T-helper 2 cell treated with Interferon-gamma antibody and Interleukin-4, amounts not matched to agents 5 μg/mL and 100 μg/mL, for 36 hours (primary cell): ENCODE results near the gene H2BK1.

ENCODE experiments used
- DNase-seq: peaks from one replicate; pipeline ENCODE4 v3.0.0; 2021; ENCODE audit warnings: low spot score
- H3K27ac Mint-ChIP-seq: one replicate; pipeline ENCODE4 v1.8.0; 2021; ENCODE audit warnings: mild to moderate bottlenecking, mixed read lengths
- H3K27me3 Mint-ChIP-seq: one replicate; pipeline ENCODE4 v1.8.0; 2021; ENCODE audit warnings: low read depth, mixed read lengths
- H3K36me3 Mint-ChIP-seq: one replicate; pipeline ENCODE4 v1.8.0; 2021; ENCODE audit warnings: low read depth, mixed read lengths
- H3K4me1 Mint-ChIP-seq: one replicate; pipeline ENCODE4 v1.8.0; 2021; ENCODE audit warnings: low read depth, mixed read lengths
- H3K4me3 Mint-ChIP-seq: one replicate; pipeline ENCODE4 v1.8.0; 2022; ENCODE audit warnings: mild to moderate bottlenecking, moderate library complexity, mixed read lengths
- H3K9me3 Mint-ChIP-seq: one replicate; pipeline ENCODE4 v1.8.0; 2021; ENCODE audit warnings: mixed read lengths

The H2BK1 gene

GRCh38 chr7:151241755-151242096, 31.4 kb upstream of the H2BK1 start:
- H3K27ac Mint-ChIP-seq = no peak overlapping the region
- H3K36me3 Mint-ChIP-seq = peaks cover 7% of the 10 kb centered on the region
- H3K4me1 Mint-ChIP-seq = peaks cover 26% of the 10 kb centered on the region
- H3K9me3 Mint-ChIP-seq = no peaks in the 10 kb centered on the region
- H3K27me3 Mint-ChIP-seq = peaks cover 17% of the 10 kb centered on the region
- H3K4me3 Mint-ChIP-seq = no peak overlapping the region
- DNase-seq = no peak

- Mint-ChIP-seq H3K4me3 (no peak overlapping the region), H3K27ac (no peak overlapping the region), H3K4me1 (peaks cover 24% of the 10 kb centered on the region), H3K9me3 (no peaks in the 10 kb centered on the region), H3K36me3 (peaks cover 7% of the 10 kb centered on the region), H3K27me3 (peaks cover 11% of the 10 kb centered on the region)
- no peak for DNase-seq
Observed at GRCh38 chr7:151240942-151241754, 30.9 kb upstream of the H2BK1 start.

GRCh38 chr7:151240536-151240935, 30.2 kb upstream of the H2BK1 start:
- Mint-ChIP-seq H3K9me3 (no peaks in the 10 kb centered on the region), H3K4me1 (peaks cover 21% of the 10 kb centered on the region), H3K27me3 (peaks cover 7% of the 10 kb centered on the region), H3K36me3 (peaks cover 7% of the 10 kb centered on the region), H3K4me3 (no peak overlapping the region), H3K27ac (no peak overlapping the region)
- DNase-seq = no peak

- Mint-ChIP-seq H3K27me3 (peaks cover 6% of the 10 kb centered on the region), H3K27ac (no peak overlapping the region), H3K4me1 (peaks cover 20% of the 10 kb centered on the region), H3K36me3 (peaks cover 10% of the 10 kb centered on the region), H3K4me3 (no peak overlapping the region), H3K9me3 (no peaks in the 10 kb centered on the region)
- DNase-seq = no peak
Observed at GRCh38 chr7:151239837-151240459, 29.7 kb upstream of the H2BK1 start.

GRCh38 chr7:151238924-151239836, 28.9 kb upstream of the H2BK1 start:
- no peak overlapping the region for H3K27ac Mint-ChIP-seq
- no peak overlapping the region for H3K4me3 Mint-ChIP-seq
- no peaks in the 10 kb centered on the region for H3K27me3 Mint-ChIP-seq
- DNase-seq = no peak
- no peaks in the 10 kb centered on the region for H3K9me3 Mint-ChIP-seq
- H3K4me1 Mint-ChIP-seq = peaks cover 16% of the 10 kb centered on the region
- peaks cover 15% of the 10 kb centered on the region for H3K36me3 Mint-ChIP-seq

- H3K27me3 Mint-ChIP-seq = no peaks in the 10 kb centered on the region
- no peak overlapping the region for H3K4me3 Mint-ChIP-seq
- DNase-seq = no peak
- peaks cover 18% of the 10 kb centered on the region for H3K36me3 Mint-ChIP-seq
- peaks cover 14% of the 10 kb centered on the region for H3K4me1 Mint-ChIP-seq
- H3K9me3 Mint-ChIP-seq = no peaks in the 10 kb centered on the region
- no peak overlapping the region for H3K27ac Mint-ChIP-seq
Observed at GRCh38 chr7:151238190-151238810, 28.0 kb upstream of the H2BK1 start.

- Mint-ChIP-seq H3K27ac (no peak overlapping the region), H3K4me1 (peaks cover 8% of the 10 kb centered on the region), H3K9me3 (no peaks in the 10 kb centered on the region), H3K4me3 (no peak overlapping the region), H3K27me3 (no peaks in the 10 kb centered on the region), H3K36me3 (peaks cover 20% of the 10 kb centered on the region)
- DNase-seq = no peak
Observed at GRCh38 chr7:151237244-151238189, 27.2 kb upstream of the H2BK1 start.

GRCh38 chr7:151236406-151236805, 26.1 kb upstream of the H2BK1 start:
- Mint-ChIP-seq H3K4me1 (peaks cover 16% of the 10 kb centered on the region), H3K4me3 (no peak overlapping the region), H3K36me3 (peaks cover 20% of the 10 kb centered on the region), H3K27ac (no peak overlapping the region), H3K27me3 (no peaks in the 10 kb centered on the region), H3K9me3 (no peaks in the 10 kb centered on the region)
- DNase-seq = no peak

GRCh38 chr7:151235091-151235787, 25.0 kb upstream of the H2BK1 start:
- Mint-ChIP-seq H3K4me3 (no peak overlapping the region), H3K9me3 (no peaks in the 10 kb centered on the region), H3K27me3 (peaks cover 1% of the 10 kb centered on the region), H3K4me1 (peaks cover 18% of the 10 kb centered on the region), H3K27ac (no peak overlapping the region), H3K36me3 (peaks cover 20% of the 10 kb centered on the region)
- no peak for DNase-seq

GRCh38 chr7:151233804-151234203, 23.5 kb upstream of the H2BK1 start:
- peaks cover 18% of the 10 kb centered on the region for H3K36me3 Mint-ChIP-seq
- peak overlapping the region; percentile 97 for H3K4me3 Mint-ChIP-seq
- peak overlapping the region; percentile 97 for H3K27ac Mint-ChIP-seq
- H3K4me1 Mint-ChIP-seq = peaks cover 18% of the 10 kb centered on the region
- H3K27me3 Mint-ChIP-seq = peaks cover 4% of the 10 kb centered on the region
- DNase-seq = no peak
- H3K9me3 Mint-ChIP-seq = no peaks in the 10 kb centered on the region

- Mint-ChIP-seq H3K36me3 (peaks cover 18% of the 10 kb centered on the region), H3K9me3 (no peaks in the 10 kb centered on the region)
Observed at GRCh38 chr7:151232917-151233701, 22.8 kb upstream of the H2BK1 start.

More at GRCh38 chr7:151232917-151233701, 22.8 kb upstream of the H2BK1 start:
- peaks cover 20% of the 10 kb centered on the region for H3K4me1 Mint-ChIP-seq
- peak overlapping the region; percentile 97 for H3K4me3 Mint-ChIP-seq
- peak; percentile 80 for DNase-seq
- peak overlapping the region; percentile 97 for H3K27ac Mint-ChIP-seq
- H3K27me3 Mint-ChIP-seq = peaks cover 4% of the 10 kb centered on the region
